Naive thymus-derived CD4-positive, alpha-beta T cell (primary cell): ENCODE data around the gene ATF1. TPM values are rescaled to one million over a fixed set of nuclear protein-coding genes. Genes with fewer than 3 reads are reported as not detected.
A peak's percentile ranks its signal among the peaks of the same experiment; 100 is the strongest.

Source experiments
- ATAC-seq: fragments of 150-1000 bp; cut with Tn5 transposase; 2 replicates; pipeline ENCODE4 v1.10.0; 2021; ENCODE audit warnings: mild to moderate bottlenecking, moderate library complexity
- CTCF ChIA-PET: fragments of 350-600 bp; sonication (Branson Sonifier 250); formaldehyde crosslinking; loops from one replicate; lab custom pipeline; 2021; ENCODE audit warnings: antibody characterized with exemption; lab: Charles Lee
- POLR2A ChIA-PET: fragments of 350-600 bp; sonication (Branson Sonifier 250); formaldehyde crosslinking; loops from one replicate; lab custom pipeline; 2021; ENCODE audit warnings: antibody characterized with exemption, inconsistent platforms; lab: Charles Lee
- DNase-seq, 9 donors: peaks; one replicate each; pipeline versions ENCODE4 v3.0.0 to v3.0.0-alpha.2; 2020 to 2022; ENCODE audit warnings: mixed read lengths in 1 of 9
- H3K27ac ChIP-seq: one replicate; pipeline ENCODE4 v1.7.0; 2013; ENCODE audit warnings: mild to moderate bottlenecking, low read depth, low read length, moderate library complexity
- H3K27me3 ChIP-seq, 2 donors: one replicate each; pipeline ENCODE4 v1.7.0; 2013; ENCODE audit warnings: low read length in 2 of 2, mild to moderate bottlenecking in 2 of 2, moderate library complexity in 2 of 2; ENCODE audit not compliant: control insufficient read depth in 2 of 2, insufficient read depth in 2 of 2
- H3K36me3 ChIP-seq, 3 experiments: 1 replicate in 2 of 3; 2 replicates in 1 of 3; pipeline ENCODE4 v1.7.0; 2013; ENCODE audit warnings: low read length in 3 of 3, mild to moderate bottlenecking in 3 of 3, moderate library complexity in 1 of 3; ENCODE audit not compliant: insufficient read depth in 3 of 3, control insufficient read depth in 2 of 3
- H3K4me1 ChIP-seq, 2 donors: one replicate each; pipeline ENCODE4 v1.7.0; 2013; ENCODE audit warnings: low read length in 2 of 2, mild to moderate bottlenecking in 2 of 2, moderate library complexity in 1 of 2; ENCODE audit not compliant: control insufficient read depth in 2 of 2, insufficient read depth in 2 of 2
- H3K4me3 ChIP-seq: 2 replicates; pipeline ENCODE4 v1.7.0; 2013; ENCODE audit warnings: mild to moderate bottlenecking, low read length
- H3K9me3 ChIP-seq, 3 experiments: 1 replicate in 2 of 3; 2 replicates in 1 of 3; pipeline ENCODE4 v1.7.0; 2013; ENCODE audit warnings: low read length in 3 of 3; ENCODE audit not compliant: control insufficient read depth in 2 of 3
- H3K27ac Mint-ChIP-seq, 9 donors: one replicate each; pipeline ENCODE4 v1.8.0; 2020 to 2022; ENCODE audit warnings: mixed read lengths in 9 of 9, mild to moderate bottlenecking in 8 of 9, moderate library complexity in 5 of 9, inconsistent platforms in 2 of 9
- H3K27me3 Mint-ChIP-seq, 5 donors: one replicate each; pipeline ENCODE4 v1.8.0; 2021 to 2022; ENCODE audit warnings: mixed read lengths in 5 of 5, mild to moderate bottlenecking in 1 of 5
- H3K36me3 Mint-ChIP-seq, 5 donors: one replicate each; pipeline ENCODE4 v1.8.0; 2020 to 2022; ENCODE audit warnings: mixed read lengths in 5 of 5, mild to moderate bottlenecking in 3 of 5, inconsistent platforms in 1 of 5
- H3K4me1 Mint-ChIP-seq, 7 donors: one replicate each; pipeline ENCODE4 v1.8.0; 2020 to 2022; ENCODE audit warnings: mixed read lengths in 7 of 7, mild to moderate bottlenecking in 3 of 7, inconsistent platforms in 1 of 7
- H3K4me3 Mint-ChIP-seq, 10 donors: one replicate each; pipeline ENCODE4 v1.8.0; 2020 to 2022; ENCODE audit warnings: mild to moderate bottlenecking in 10 of 10, mixed read lengths in 10 of 10, moderate library complexity in 6 of 10, inconsistent platforms in 2 of 10
- H3K9me3 Mint-ChIP-seq, 11 donors: one replicate each; pipeline ENCODE4 v1.8.0; 2020 to 2022; ENCODE audit warnings: mixed read lengths in 11 of 11, mild to moderate bottlenecking in 4 of 11, inconsistent platforms in 1 of 11, moderate library complexity in 1 of 11
- intact Hi-C, 2 donors: fragments of 100-400 bp; cut with micrococcal nuclease; formaldehyde crosslinking; loops; one replicate each; pipeline ENCODE4 v1.15.1; 2023
- polyA plus RNA-seq, 2 donors: library from polyadenylated mRNA; unstranded; fragments of 300-500 nt; fragmentation: Illumina TruSeq; gene quantifications; one replicate each; pipeline ENCODE4 v1.2.3, GENCODE V29; 2021
- total RNA-seq, 6 experiments: library from RNA in 5 of 6; stranded (reverse) in 5 of 6; gene quantifications; 1 replicate in 5 of 6; 2 replicates in 1 of 6; pipeline ENCODE4 v1.2.3 and lab custom pipeline; 2021 to 2026

The ATF1 gene
- total and polyA plus RNA-seq, 7 experiments from 2014 or later, result 23.8 to 53.9 (median 51.3) TPM

DNA sequence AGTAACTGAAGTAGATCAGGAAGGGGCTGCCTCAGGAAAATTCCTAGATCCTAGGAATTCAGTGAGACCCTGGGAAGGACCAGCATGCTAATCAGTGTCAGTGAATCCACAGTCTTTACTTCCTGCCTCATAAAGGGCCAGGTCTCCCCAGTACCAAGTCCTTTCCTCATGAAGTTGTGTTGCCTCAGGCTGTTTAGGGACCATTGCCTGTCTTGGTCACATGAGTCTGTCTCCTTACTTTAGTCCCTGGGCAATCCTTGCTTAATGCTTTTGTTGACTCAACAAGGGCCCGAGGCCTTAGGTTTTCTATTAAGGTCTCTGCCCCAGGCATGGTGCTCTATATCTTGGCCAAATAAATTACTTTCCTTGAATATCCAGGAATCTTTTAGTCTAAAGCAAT lies 16.1 kb upstream of the ATF1 start:
- Histone ChIP-seq H3K36me3 (peaks cover 0 to 39% (median 0%) of the 10 kb centered on the region in 3 experiments), H3K9me3 (no peaks in the 10 kb centered on the region), H3K4me1 (no peaks in the 10 kb centered on the region), H3K27ac (no peak overlapping the region), H3K27me3 (no peaks in the 10 kb centered on the region), H3K4me3 (no peak overlapping the region)
- Mint-ChIP-seq H3K4me1 (peaks cover 0 to 3% (median 0%) of the 10 kb centered on the region in 7 donors), H3K9me3 (peaks cover 0 to 2% (median 0%) of the 10 kb centered on the region in 11 donors), H3K36me3 (peaks cover 9 to 48% (median 25%) of the 10 kb centered on the region in 5 donors), H3K27ac (peak overlapping the region in 1 of 9 donors; percentile 8), H3K27me3 (no peaks in the 10 kb centered on the region), H3K4me3 (no peak overlapping the region)
- ATAC-seq (no peak), DNase-seq (no peak)
- POLR2A ChIA-PET, result no interaction called here
- CTCF ChIA-PET, result no interaction called here
- intact Hi-C loops, result no loop called here

DNA sequence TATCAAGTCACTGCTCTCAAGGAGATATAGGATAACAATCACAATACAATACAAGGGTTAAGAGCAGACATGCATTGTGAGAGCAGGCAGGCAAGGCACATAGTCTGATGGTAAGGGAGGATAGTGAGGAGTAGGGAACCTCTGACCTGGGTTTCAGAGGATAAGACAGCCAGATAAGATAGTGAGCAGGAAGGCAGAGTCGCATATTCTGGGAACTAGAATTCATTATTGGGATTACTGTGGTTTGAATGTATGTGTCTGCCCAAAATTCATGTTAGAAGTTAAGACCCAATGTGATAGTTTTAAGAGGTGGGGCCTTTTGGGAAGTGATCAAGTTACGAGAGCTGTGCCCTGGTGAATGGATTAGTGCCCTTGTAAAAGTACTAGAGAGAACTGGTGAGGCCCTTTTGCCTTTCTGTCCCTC lies 14.4 kb upstream of the ATF1 start:
- DNase-seq (no peak), ATAC-seq (no peak)
- H3K9me3 ChIP-seq, result no peaks in the 10 kb centered on the region
- Mint-ChIP-seq H3K36me3 (peaks cover 9 to 41% (median 20%) of the 10 kb centered on the region in 5 donors), H3K27me3 (no peaks in the 10 kb centered on the region), H3K4me1 (peaks cover 0 to 3% (median 0%) of the 10 kb centered on the region in 7 donors), H3K27ac (peak overlapping the region in 2 of 9 donors; percentile 15 to 77), H3K4me3 (no peak overlapping the region), H3K9me3 (peaks cover 0 to under 1% (median 0%) of the 10 kb centered on the region in 11 donors)
- no peaks in the 10 kb centered on the region for H3K27me3 ChIP-seq
- ChIA-PET POLR2A (no interaction called here), CTCF (interaction anchor here (1.0 kb wide), 1 partner anchor 16 kb away, joined by 3 read pairs; no protein-coding TSS in a partner anchor)
- no peak overlapping the region for H3K4me3 ChIP-seq
- intact Hi-C loops, result no loop called here
- H3K4me1 ChIP-seq, result no peaks in the 10 kb centered on the region
- peaks cover 0 to 26% (median 0%) of the 10 kb centered on the region in 3 experiments for H3K36me3 ChIP-seq
- no peak overlapping the region for H3K27ac ChIP-seq

DNA sequence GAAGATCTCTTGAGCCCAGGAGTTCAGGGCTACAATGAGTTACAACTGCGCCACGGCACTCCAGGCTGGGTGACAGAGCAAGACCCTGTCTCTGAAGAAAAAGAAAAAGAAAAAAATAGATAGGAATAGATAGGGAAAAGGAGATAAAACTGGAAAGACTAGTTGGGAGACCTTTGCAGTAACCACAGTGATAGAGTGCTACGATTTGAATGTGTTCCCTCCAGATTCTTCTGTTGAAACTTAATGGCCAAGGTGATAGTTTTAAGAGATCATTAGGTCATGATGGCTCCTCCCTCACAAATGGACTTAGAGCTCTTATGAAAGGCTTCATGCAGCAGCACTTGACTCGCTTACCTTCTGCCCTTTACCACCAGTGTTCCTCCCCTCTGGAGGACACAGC lies 13.5 kb upstream of the ATF1 start:
- Mint-ChIP-seq H3K27me3 (no peaks in the 10 kb centered on the region), H3K4me1 (peaks cover 0 to 3% (median 0%) of the 10 kb centered on the region in 7 donors), H3K4me3 (no peak overlapping the region), H3K27ac (peak overlapping the region in 5 of 9 donors; percentile 3 to 77 (median 60)), H3K9me3 (no peaks in the 10 kb centered on the region), H3K36me3 (peaks cover 9 to 41% (median 18%) of the 10 kb centered on the region in 5 donors)
- Histone ChIP-seq H3K4me1 (no peaks in the 10 kb centered on the region), H3K27ac (no peak overlapping the region), H3K4me3 (no peak overlapping the region), H3K36me3 (peaks cover 0 to 17% (median 0%) of the 10 kb centered on the region in 3 experiments), H3K9me3 (no peaks in the 10 kb centered on the region), H3K27me3 (no peaks in the 10 kb centered on the region)
- no peak for DNase-seq
- ATAC-seq, result no peak
- intact Hi-C loops, result no loop called here
- POLR2A ChIA-PET, result no interaction called here
- CTCF ChIA-PET, result no interaction called here

DNA sequence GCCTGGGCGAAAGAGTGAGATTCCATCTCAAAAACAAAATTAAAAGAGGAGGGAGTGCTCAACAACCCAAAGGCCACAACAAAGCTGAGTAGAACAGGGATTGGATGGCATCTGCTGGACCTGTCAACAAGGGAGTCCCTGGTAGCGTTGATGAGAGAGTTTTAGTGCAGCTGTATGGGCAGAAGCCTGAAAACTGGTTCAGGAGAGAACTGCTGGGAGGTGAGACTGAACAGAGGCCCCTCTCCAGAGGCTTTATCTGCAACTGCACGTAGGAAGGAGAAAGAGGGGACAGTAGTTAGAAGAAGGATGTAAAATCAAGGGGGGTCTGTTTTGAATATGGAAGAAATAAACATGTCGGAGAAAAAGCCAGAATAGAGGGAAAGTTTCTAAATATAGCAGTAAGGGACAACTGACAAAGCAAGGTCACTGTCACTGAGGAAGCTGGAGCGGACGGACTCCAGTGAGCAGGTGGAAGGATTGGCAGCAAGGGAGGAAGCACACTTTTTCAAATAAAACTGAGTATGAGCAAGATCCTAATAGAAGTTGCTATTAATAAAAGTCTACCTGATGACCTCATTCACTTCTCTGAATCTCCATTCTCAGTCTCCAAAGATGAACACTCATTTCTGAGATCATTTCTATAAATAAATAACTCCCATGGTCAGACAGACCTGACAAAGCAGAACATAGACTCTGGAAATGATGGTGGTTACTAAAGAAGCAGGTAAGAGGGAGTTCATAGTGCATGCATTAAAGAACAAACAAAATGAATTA lies 11.8 kb upstream of the ATF1 start:
- no peaks in the 10 kb centered on the region for H3K27me3 Mint-ChIP-seq
- H3K4me1 Mint-ChIP-seq, result peaks cover 0 to 7% (median 0%) of the 10 kb centered on the region in 7 donors
- peak overlapping the region in 6 of 9 donors; percentile 33 to 62 (median 56) for H3K27ac Mint-ChIP-seq
- H3K4me3 Mint-ChIP-seq, result no peak overlapping the region
- Histone ChIP-seq H3K4me1 (no peaks in the 10 kb centered on the region), H3K4me3 (no peak overlapping the region), H3K9me3 (no peaks in the 10 kb centered on the region), H3K27ac (no peak overlapping the region), H3K27me3 (no peaks in the 10 kb centered on the region), H3K36me3 (peaks cover 0 to 10% (median 0%) of the 10 kb centered on the region in 3 experiments)
- DNase-seq (no peak), ATAC-seq (no peak)
- POLR2A ChIA-PET, result interaction anchor here (0.7 kb wide), 1 partner anchor 125 kb away, joined by 3 read pairs; no protein-coding TSS in a partner anchor
- H3K36me3 Mint-ChIP-seq, result peaks cover 7 to 31% (median 11%) of the 10 kb centered on the region in 5 donors
- CTCF ChIA-PET, result no interaction called here
- no peaks in the 10 kb centered on the region for H3K9me3 Mint-ChIP-seq
- intact Hi-C loops, result no loop called here

DNA sequence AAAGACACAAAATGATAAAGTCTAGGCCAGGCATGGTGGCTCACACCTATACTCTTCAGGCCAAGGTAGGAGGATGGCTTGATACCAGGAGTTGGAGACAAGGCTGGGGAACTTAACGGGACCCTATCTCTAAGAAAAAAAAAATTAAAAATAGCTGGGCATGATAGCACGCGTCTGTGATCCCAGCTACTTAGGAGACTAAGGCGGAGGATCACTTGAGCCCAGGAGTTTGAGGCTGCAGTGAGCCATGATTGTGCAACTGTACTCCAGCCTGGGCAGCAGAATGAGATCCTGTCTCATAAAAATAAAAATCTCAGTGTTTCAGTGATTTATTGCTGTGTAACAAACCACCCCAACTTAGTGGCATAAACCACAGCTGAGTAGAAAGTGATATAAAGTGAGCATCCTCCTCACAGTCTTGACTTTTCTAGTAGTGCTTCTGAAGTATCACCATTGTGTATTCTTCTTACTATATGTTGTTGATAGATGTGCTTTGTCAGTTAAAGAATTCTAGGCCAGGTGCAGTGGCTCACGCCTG lies 10.6 kb upstream of the ATF1 start:
- peak overlapping the region in 2 of 9 donors; percentile 41 to 43 for H3K27ac Mint-ChIP-seq
- ATAC-seq (no peak), DNase-seq (no peak)
- no peaks in the 10 kb centered on the region for H3K36me3 ChIP-seq
- H3K27me3 Mint-ChIP-seq, result no peaks in the 10 kb centered on the region
- H3K4me1 Mint-ChIP-seq, result peaks cover 0 to 7% (median 0%) of the 10 kb centered on the region in 7 donors
- peaks cover 3 to 27% (median 7%) of the 10 kb centered on the region in 5 donors for H3K36me3 Mint-ChIP-seq
- no peaks in the 10 kb centered on the region for H3K9me3 Mint-ChIP-seq
- CTCF ChIA-PET, result no interaction called here
- intact Hi-C loops, result no loop called here
- POLR2A ChIA-PET, result interaction anchor here (1.0 kb wide), 1 partner anchor 10 kb away, joined by 3 read pairs; no protein-coding TSS in a partner anchor
- no peak overlapping the region for H3K4me3 ChIP-seq
- no peak overlapping the region for H3K27ac ChIP-seq
- no peaks in the 10 kb centered on the region for H3K9me3 ChIP-seq
- no peak overlapping the region for H3K4me3 Mint-ChIP-seq
- no peaks in the 10 kb centered on the region for H3K27me3 ChIP-seq
- no peaks in the 10 kb centered on the region for H3K4me1 ChIP-seq

DNA sequence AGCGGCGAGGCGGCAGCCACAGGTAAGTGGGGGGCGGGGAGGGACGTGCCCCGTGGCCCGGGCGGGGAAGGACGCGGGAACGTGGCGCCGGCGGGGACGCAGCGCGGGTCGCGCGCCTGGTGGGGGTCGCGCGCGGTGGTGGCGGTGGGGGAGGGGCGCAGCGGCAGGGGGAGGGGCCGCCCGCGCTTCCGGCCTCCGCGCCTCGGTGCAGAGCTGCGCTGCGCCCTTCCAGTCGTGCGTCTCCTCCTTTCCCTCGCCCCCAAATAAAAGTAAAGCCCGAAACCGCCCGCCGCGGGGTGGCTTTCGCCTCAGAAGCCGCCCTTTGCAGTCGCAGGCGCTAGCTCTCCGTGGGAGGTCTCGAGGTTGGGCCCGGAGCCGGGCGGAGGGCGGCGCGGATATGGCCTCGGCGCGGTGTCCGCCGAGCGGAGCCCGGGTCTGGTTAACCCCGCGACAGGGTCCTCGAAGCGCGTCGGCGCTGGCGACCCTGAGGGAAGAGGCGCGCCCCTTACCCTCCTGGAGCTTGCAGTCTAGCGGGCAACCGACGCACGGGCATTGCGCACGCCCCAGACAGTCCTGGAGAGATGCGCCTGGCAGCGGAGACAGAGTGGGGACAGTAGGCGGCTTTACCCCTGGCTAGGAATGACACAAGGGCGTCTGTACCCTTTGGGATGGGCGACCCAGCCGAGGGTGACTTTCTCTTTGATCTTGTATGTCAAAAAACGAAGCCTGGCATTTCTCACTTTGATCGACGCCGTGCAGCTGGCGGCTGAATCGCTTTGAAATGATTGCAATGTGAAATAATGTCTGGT lies 589 bp downstream of the ATF1 start:
- peaks cover 0 to 9% (median 0%) of the 10 kb centered on the region in 11 donors for H3K9me3 Mint-ChIP-seq
- H3K9me3 ChIP-seq, result no peaks in the 10 kb centered on the region
- H3K27ac ChIP-seq, result peak overlapping the region; percentile 94
- intact Hi-C loops, result loop anchor here (1.0 to 5.0 kb wide), 18 partner anchors 61 to 1912 kb away; partner anchors contain the start of genes CSRNP2 (in 2 of the 2), DAZAP2 (in 2 of the 2), LETMD1 (in 2 of the 2) and ATG101 (in 1 of the 2)
- DNase-seq (peak; percentile 58 to 89 (median 72)), ATAC-seq (peak; percentile 75)
- H3K4me1 ChIP-seq, result peaks cover 14 to 17% of the 10 kb centered on the region in 2 donors
- H3K27ac Mint-ChIP-seq, result peak overlapping the region; percentile 92 to 99 (median 98)
- H3K4me3 Mint-ChIP-seq, result peak overlapping the region; percentile 89 to 97 (median 91)
- ChIA-PET CTCF (interaction anchor here (0.6 to 2.7 kb wide), 10 partner anchors 9 to 264 kb away, joined by 3 to 23 read pairs (median 3); no protein-coding TSS in a partner anchor), POLR2A (interaction anchor here (0.6 to 3.6 kb wide), 22 partner anchors 10 to 1576 kb away, joined by 3 to 33 read pairs (median 4); partner anchors contain the start of genes COX14, CSRNP2, DAZAP2 and SLC11A2)
- no peaks in the 10 kb centered on the region for H3K27me3 ChIP-seq
- H3K4me1 Mint-ChIP-seq, result peaks cover 34 to 55% (median 48%) of the 10 kb centered on the region in 7 donors
- H3K4me3 ChIP-seq, result peak overlapping the region; percentile 69
- H3K36me3 Mint-ChIP-seq, result peaks cover 0 to 11% (median 0%) of the 10 kb centered on the region in 5 donors
- H3K27me3 Mint-ChIP-seq, result no peaks in the 10 kb centered on the region
- H3K36me3 ChIP-seq, result peaks cover 0 to 4% (median 0%) of the 10 kb centered on the region in 3 experiments
